ENCODE measurements around the gene PSMB5.

PSMB5 gene

DNA sequence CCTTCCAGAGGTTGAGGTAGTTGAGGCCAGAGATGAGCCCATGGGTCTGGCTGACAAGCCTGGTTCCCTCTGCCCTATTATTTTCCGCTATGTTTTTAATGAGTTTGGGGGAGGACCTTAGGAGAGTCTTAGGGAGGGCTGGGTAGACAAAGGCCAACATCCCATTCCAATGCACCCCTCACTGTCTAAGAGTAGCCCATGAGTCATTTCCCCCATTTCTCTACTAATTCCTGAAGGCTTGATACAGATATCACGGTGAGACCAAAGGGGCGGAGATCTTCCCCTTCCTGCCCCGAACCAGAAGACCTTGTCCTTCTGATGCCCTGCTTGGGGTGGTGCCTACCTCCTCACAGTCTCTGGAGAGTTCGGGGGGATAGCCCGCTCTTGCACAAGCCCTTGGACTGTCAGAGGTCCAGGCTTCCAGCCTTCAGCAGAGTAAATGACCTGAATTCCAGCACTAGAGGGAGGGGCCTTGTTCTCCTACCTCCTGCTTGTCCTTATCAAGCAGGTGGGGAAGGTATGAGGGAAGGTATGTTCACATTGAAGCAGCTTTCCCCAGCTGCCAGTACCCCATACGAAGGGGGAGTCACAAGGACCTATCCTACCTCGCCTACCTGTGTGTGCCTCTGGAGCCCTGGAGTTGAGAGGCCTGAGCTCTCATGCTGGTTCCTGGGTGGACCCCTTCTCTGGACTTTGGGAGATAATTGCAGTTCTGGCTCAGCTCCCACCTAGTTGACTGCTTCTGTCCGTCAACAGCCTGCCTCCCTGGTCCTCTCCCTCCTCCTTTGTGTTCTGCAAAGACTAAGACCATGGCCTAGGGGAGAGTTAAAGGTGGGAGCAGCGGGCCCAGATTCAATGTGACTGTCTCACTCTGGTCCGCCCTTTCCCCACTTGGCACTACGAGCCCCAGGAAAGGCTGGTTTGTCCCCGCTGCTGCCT is 11.0 kb upstream of the PSMB5 start:
- no peak overlapping the region for H2AK5ac ChIP-seq (ENCODE audit: low read length)
- no peak overlapping the region for H3K18ac ChIP-seq (ENCODE audit: low read length)
- no peak overlapping the region for H2BK12ac ChIP-seq (ENCODE audit: low read length)
- no peak overlapping the region for H3K9ac ChIP-seq (ENCODE audit: low read length)
- H3K9me3 ChIP-seq (ENCODE audit: insufficient read depth, low read depth, low read length), result no peaks in the 10 kb centered on the region
- H3K27me3 ChIP-seq (ENCODE audit: insufficient read depth, low read length), result no peaks in the 10 kb centered on the region
- H2BK5ac ChIP-seq (ENCODE audit: low read depth, low read length, poor library complexity), result no peak overlapping the region
- H4K12ac ChIP-seq (ENCODE audit: low read depth, low read length), result no peak overlapping the region
- H3K4me3 ChIP-seq (ENCODE audit: low read depth, low read length), result no peak overlapping the region
- H4K8ac ChIP-seq (ENCODE audit: low read depth, low read length), result no peak overlapping the region
- H3K79me2 ChIP-seq (ENCODE audit: control insufficient read depth, insufficient read depth, low read length, poor library complexity), result no peaks in the 10 kb centered on the region
- H2BK120ac ChIP-seq (ENCODE audit: insufficient read depth, low read length, poor library complexity), result no peak overlapping the region
- no peak overlapping the region for H3K14ac ChIP-seq (ENCODE audit: low read length)
- no peaks in the 10 kb centered on the region for H3K79me1 ChIP-seq (ENCODE audit: low read length)
- H3K36me3 ChIP-seq (ENCODE audit: control insufficient read depth in 1 of 2, insufficient read depth in 2 of 2, low read length in 2 of 2), result peaks cover 28 to 36% of the 10 kb centered on the region in 2 experiments
- H3K23ac ChIP-seq (ENCODE audit: low read length), result no peak overlapping the region
- no peak overlapping the region for H2AFZ ChIP-seq (ENCODE audit: insufficient read depth, low read length, poor library complexity)
- H3K4me2 ChIP-seq (ENCODE audit: low read length), result no peak overlapping the region
- no peak for DNase-seq
- H3K4ac ChIP-seq (ENCODE audit: low read depth, low read length), result no peak overlapping the region
- H4K91ac ChIP-seq (ENCODE audit: low read depth, low read length), result no peak overlapping the region
- no peak overlapping the region for H3K27ac ChIP-seq (ENCODE audit: low read depth, low read length)
- WGBS (ENCODE audit: extremely low coverage, insufficient coverage, insufficient read length), result no CpG with 5 or more reads among the region's 13 CpGs
- no peaks in the 10 kb centered on the region for H3K4me1 ChIP-seq (ENCODE audit: control insufficient read depth in 1 of 2, insufficient read depth in 2 of 2, low read length in 2 of 2)

DNA sequence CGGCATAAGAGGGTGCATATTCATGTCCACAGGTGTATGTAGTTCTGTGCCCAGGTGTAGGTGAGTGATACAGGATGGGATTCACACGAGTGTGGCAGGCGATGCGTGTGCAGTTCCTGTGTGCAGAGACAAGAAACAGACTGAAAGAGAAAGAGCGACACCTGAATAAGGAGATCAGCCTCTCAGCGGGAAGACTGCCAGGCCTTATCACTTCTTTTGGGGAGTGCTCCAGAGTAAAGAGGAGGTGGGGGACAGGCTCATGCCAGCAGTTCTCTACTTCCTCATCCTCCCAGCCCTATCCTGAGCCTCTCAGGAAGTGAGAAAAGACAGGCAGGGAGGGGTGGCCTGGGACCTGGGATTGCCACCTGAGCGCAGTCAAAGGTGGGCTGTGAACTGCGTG is 10.1 kb upstream of the PSMB5 start:
- Histone ChIP-seq H3K4me3 (ENCODE audit: low read depth, low read length) (no peak overlapping the region), H2BK120ac (ENCODE audit: insufficient read depth, low read length, poor library complexity) (no peak overlapping the region), H3K79me2 (ENCODE audit: control insufficient read depth, insufficient read depth, low read length, poor library complexity) (no peaks in the 10 kb centered on the region), H3K14ac (ENCODE audit: low read length) (no peak overlapping the region), H3K36me3 (ENCODE audit: control insufficient read depth in 1 of 2, insufficient read depth in 2 of 2, low read length in 2 of 2) (peaks cover 23 to 28% of the 10 kb centered on the region in 2 experiments), H2AK5ac (ENCODE audit: low read length) (no peak overlapping the region), H3K4me2 (ENCODE audit: low read length) (no peak overlapping the region), H3K4me1 (ENCODE audit: control insufficient read depth in 1 of 2, insufficient read depth in 2 of 2, low read length in 2 of 2) (no peaks in the 10 kb centered on the region), H4K8ac (ENCODE audit: low read depth, low read length) (no peak overlapping the region), H3K4ac (ENCODE audit: low read depth, low read length) (no peak overlapping the region), H4K91ac (ENCODE audit: low read depth, low read length) (no peak overlapping the region), H3K18ac (ENCODE audit: low read length) (no peak overlapping the region), H3K23ac (ENCODE audit: low read length) (no peak overlapping the region), H3K9me3 (ENCODE audit: insufficient read depth, low read depth, low read length) (no peaks in the 10 kb centered on the region), H3K79me1 (ENCODE audit: low read length) (no peaks in the 10 kb centered on the region), H3K27ac (ENCODE audit: low read depth, low read length) (no peak overlapping the region), H2AFZ (ENCODE audit: insufficient read depth, low read length, poor library complexity) (no peak overlapping the region), H4K12ac (ENCODE audit: low read depth, low read length) (no peak overlapping the region), H3K9ac (ENCODE audit: low read length) (no peak overlapping the region), H2BK12ac (ENCODE audit: low read length) (no peak overlapping the region), H3K27me3 (ENCODE audit: insufficient read depth, low read length) (no peaks in the 10 kb centered on the region), H2BK5ac (ENCODE audit: low read depth, low read length, poor library complexity) (no peak overlapping the region)
- no CpG with 5 or more reads among the region's 8 CpGs for WGBS (ENCODE audit: extremely low coverage, insufficient coverage, insufficient read length)
- no peak for DNase-seq

DNA sequence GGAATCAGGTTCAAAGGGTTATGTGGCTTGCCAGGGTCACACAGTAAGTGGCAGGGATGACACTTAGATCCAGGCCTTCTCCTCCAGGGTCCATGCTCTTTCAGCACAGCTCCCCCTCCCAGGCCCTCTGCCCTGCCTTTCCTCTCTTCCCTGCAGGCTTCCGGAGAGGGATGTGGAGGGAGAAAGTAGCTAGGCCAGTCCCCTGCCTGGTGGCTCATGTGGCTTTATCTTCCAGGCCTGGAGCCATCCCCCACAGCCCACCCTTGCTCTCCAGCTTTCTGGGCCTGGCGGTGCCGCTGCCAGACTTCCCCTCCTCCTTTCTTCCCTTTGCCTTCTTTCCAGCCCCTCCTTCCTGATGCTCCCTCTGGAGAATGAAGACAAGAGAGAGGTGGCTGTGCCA is 9.1 kb upstream of the PSMB5 start:
- Histone ChIP-seq H4K12ac (ENCODE audit: low read depth, low read length) (no peak overlapping the region), H2AFZ (ENCODE audit: insufficient read depth, low read length, poor library complexity) (no peak overlapping the region), H3K27me3 (ENCODE audit: insufficient read depth, low read length) (no peaks in the 10 kb centered on the region), H3K4ac (ENCODE audit: low read depth, low read length) (no peak overlapping the region), H3K79me2 (ENCODE audit: control insufficient read depth, insufficient read depth, low read length, poor library complexity) (no peaks in the 10 kb centered on the region), H3K23ac (ENCODE audit: low read length) (no peak overlapping the region), H3K36me3 (ENCODE audit: control insufficient read depth in 1 of 2, insufficient read depth in 2 of 2, low read length in 2 of 2) (peaks cover 13 to 17% of the 10 kb centered on the region in 2 experiments), H2BK120ac (ENCODE audit: insufficient read depth, low read length, poor library complexity) (no peak overlapping the region), H3K9me3 (ENCODE audit: insufficient read depth, low read depth, low read length) (no peaks in the 10 kb centered on the region), H3K4me1 (ENCODE audit: control insufficient read depth in 1 of 2, insufficient read depth in 2 of 2, low read length in 2 of 2) (no peaks in the 10 kb centered on the region), H4K8ac (ENCODE audit: low read depth, low read length) (no peak overlapping the region), H3K18ac (ENCODE audit: low read length) (no peak overlapping the region), H3K9ac (ENCODE audit: low read length) (no peak overlapping the region), H2AK5ac (ENCODE audit: low read length) (no peak overlapping the region), H3K4me3 (ENCODE audit: low read depth, low read length) (no peak overlapping the region), H2BK12ac (ENCODE audit: low read length) (no peak overlapping the region), H4K91ac (ENCODE audit: low read depth, low read length) (no peak overlapping the region), H3K79me1 (ENCODE audit: low read length) (no peaks in the 10 kb centered on the region), H3K4me2 (ENCODE audit: low read length) (no peak overlapping the region), H3K14ac (ENCODE audit: low read length) (no peak overlapping the region), H3K27ac (ENCODE audit: low read depth, low read length) (no peak overlapping the region), H2BK5ac (ENCODE audit: low read depth, low read length, poor library complexity) (no peak overlapping the region)
- no peak for DNase-seq
- no CpG with 5 or more reads among the region's 3 CpGs for WGBS (ENCODE audit: extremely low coverage, insufficient coverage, insufficient read length)

DNA sequence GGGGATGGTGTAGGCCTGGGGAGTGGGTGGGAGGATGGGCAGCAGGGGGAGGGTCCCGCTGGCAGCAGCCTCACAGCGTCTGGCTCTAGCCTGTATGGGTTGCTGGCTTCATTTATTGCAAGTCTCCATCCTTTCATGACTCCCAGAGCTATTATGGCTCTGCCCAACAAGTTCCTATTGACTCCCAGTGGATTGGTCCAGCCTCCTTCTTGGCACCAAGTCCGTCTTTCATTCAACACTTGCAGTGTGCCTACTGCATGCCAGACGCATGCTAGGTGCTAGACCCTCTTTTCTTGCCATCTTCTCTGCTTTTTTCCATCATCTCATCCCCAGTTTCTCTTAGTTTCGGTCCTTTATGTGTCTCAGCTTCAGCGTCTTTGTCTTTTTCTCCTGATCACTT is 8.4 kb upstream of the PSMB5 start:
- Histone ChIP-seq H4K8ac (ENCODE audit: low read depth, low read length) (no peak overlapping the region), H3K4ac (ENCODE audit: low read depth, low read length) (no peak overlapping the region), H3K4me1 (ENCODE audit: control insufficient read depth in 1 of 2, insufficient read depth in 2 of 2, low read length in 2 of 2) (no peaks in the 10 kb centered on the region), H3K4me2 (ENCODE audit: low read length) (no peak overlapping the region), H2BK12ac (ENCODE audit: low read length) (no peak overlapping the region), H3K9me3 (ENCODE audit: insufficient read depth, low read depth, low read length) (no peaks in the 10 kb centered on the region), H3K27me3 (ENCODE audit: insufficient read depth, low read length) (no peaks in the 10 kb centered on the region), H3K79me1 (ENCODE audit: low read length) (no peaks in the 10 kb centered on the region), H3K23ac (ENCODE audit: low read length) (no peak overlapping the region), H3K36me3 (ENCODE audit: control insufficient read depth in 1 of 2, insufficient read depth in 2 of 2, low read length in 2 of 2) (peaks cover 9 to 11% of the 10 kb centered on the region in 2 experiments), H3K9ac (ENCODE audit: low read length) (no peak overlapping the region), H3K4me3 (ENCODE audit: low read depth, low read length) (no peak overlapping the region), H3K79me2 (ENCODE audit: control insufficient read depth, insufficient read depth, low read length, poor library complexity) (no peaks in the 10 kb centered on the region), H3K27ac (ENCODE audit: low read depth, low read length) (no peak overlapping the region), H2AK5ac (ENCODE audit: low read length) (no peak overlapping the region), H4K12ac (ENCODE audit: low read depth, low read length) (no peak overlapping the region), H3K14ac (ENCODE audit: low read length) (no peak overlapping the region), H4K91ac (ENCODE audit: low read depth, low read length) (no peak overlapping the region), H3K18ac (ENCODE audit: low read length) (no peak overlapping the region), H2BK5ac (ENCODE audit: low read depth, low read length, poor library complexity) (no peak overlapping the region), H2AFZ (ENCODE audit: insufficient read depth, low read length, poor library complexity) (no peak overlapping the region), H2BK120ac (ENCODE audit: insufficient read depth, low read length, poor library complexity) (no peak overlapping the region)
- DNase-seq, result no peak
- WGBS (ENCODE audit: extremely low coverage, insufficient coverage, insufficient read length), result no CpG with 5 or more reads among the region's 6 CpGs
